Measurements from ENCODE around the gene SMIM1. TPM values are rescaled to one million over a fixed set of nuclear protein-coding genes. Genes with fewer than 3 reads are reported as not detected.
A peak's percentile ranks its signal among the peaks of the same experiment; 100 is the strongest.

SMIM1 gene
- total and polyA plus RNA-seq, 2 of the 4 experiments (the other 2 are of a cell fraction) = 0.90 to 3.4 TPM

GRCh38 chr1:3745590-3746381 lies 26.8 kb upstream of the SMIM1 start (continued):
- no peak for TF ChIP-seq SMC3 (IDR thresholded peaks at IDR 0.05; ENCODE audit: low read depth, low read length)

DNA sequence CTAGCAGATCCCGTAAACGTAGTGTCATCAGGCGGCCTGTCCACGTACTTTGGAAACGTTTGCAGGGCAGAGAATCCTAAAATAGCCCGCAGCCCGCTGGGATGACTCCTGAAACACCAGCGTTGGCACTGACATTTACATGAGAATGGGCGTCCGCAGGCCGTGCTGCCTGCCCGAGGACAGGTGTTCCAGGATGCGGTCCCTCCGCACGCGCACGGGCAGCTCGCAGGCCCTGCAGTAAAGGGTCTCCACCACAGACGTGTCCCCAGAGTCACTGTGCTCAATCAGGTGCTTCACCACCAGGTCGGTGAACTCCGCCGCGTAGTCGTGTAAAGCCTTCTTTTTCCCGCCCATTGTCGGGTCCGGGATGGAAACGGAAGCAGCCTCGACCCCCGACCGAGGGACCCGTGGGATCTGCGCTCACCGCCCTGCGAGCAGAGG lies 26.1 kb upstream of the SMIM1 start:
- no peaks in the 10 kb centered on the region for H3K9me3 ChIP-seq (ENCODE audit: control insufficient read depth, insufficient read depth, low read length)
- H2BK15ac ChIP-seq (ENCODE audit: low read depth, low read length) = no peak overlapping the region
- TF ChIP-seq SMC3 (IDR thresholded peaks at IDR 0.05; ENCODE audit: low read depth, low read length) = no peak
- H3K27me3 ChIP-seq (ENCODE audit: control insufficient read depth, insufficient read depth, low read length) = peaks cover 11% of the 10 kb centered on the region
- H3K18ac ChIP-seq (ENCODE audit: low read depth, low read length) = no peak overlapping the region
- no peak overlapping the region for H2BK5ac ChIP-seq (ENCODE audit: low read depth, low read length, poor library complexity, severe bottlenecking)
- H3K4me1 ChIP-seq (ENCODE audit: control insufficient read depth, insufficient read depth, low read length) = peaks cover 8% of the 10 kb centered on the region; the same call in 1 of the 2 replicates
- in situ Hi-C loops (cut with MboI; ENCODE audit: low sequenced_read_pairs) = no loop called here
- dilution Hi-C loops (cut with HindIII; ENCODE audit: low sequenced_read_pairs, unreplicated experiment) = no loop called here
- no peak overlapping the region for H2BK120ac ChIP-seq (ENCODE audit: low read depth, low read length)
- no peak overlapping the region; the same call in 1 of the 2 replicates for H3K23ac ChIP-seq (ENCODE audit: low read depth, low read length)
- peak overlapping the region; percentile 82 for H3K4me2 ChIP-seq (ENCODE audit: low read depth, low read length)
- no peak overlapping the region for H2BK20ac ChIP-seq (ENCODE audit: low read depth, low read length)
- CTCF ChIA-PET = no interaction called here
- H3K14ac ChIP-seq (replicated peaks; ENCODE audit: low read depth, low read length) = no peak overlapping the region
- ATAC-seq (ENCODE audit: low read depth) (no peak), DNase-seq (no peak)
- POLR2A ChIA-PET (ENCODE audit: unreplicated experiment) = no interaction called here
- H3K27ac ChIP-seq (ENCODE audit: insufficient read depth, low read length) = no peak overlapping the region; the same call in 1 of the 2 replicates
- intact Hi-C loops (cut with micrococcal nuclease) = loop anchor here (2.0 kb wide), 1 partner anchor 26 kb away; the partner anchor contains the start of gene SMIM1
- H4K20me1 ChIP-seq (ENCODE audit: insufficient read depth, low read length) = no peaks in the 10 kb centered on the region; the same call in 1 of the 2 replicates
- peak overlapping the region; percentile 69 to 80; a peak in 3 of 4 replicates for H4K8ac ChIP-seq (ENCODE audit: low read depth in 2 of 2, low read length in 2 of 2)
- no peak overlapping the region for H4K91ac ChIP-seq (ENCODE audit: insufficient read depth, low read depth, low read length)
- H2AK9ac ChIP-seq (replicated peaks; ENCODE audit: low read depth, low read length, poor library complexity) = peak overlapping the region; percentile 76
- H3K9me1 ChIP-seq (ENCODE audit: insufficient read depth, low read length) = peaks cover 10% of the 10 kb centered on the region; the same call in 1 of the 2 replicates
- peak overlapping the region; percentile 65 for H3K9ac ChIP-seq (ENCODE audit: low read depth, low read length)
- H3K79me1 ChIP-seq (ENCODE audit: low read depth in 1 of 2, low read length in 2 of 2) = peaks cover 15 to 27% of the 10 kb centered on the region in 2 experiments
- WGBS, 2 experiments (ENCODE audit: extremely low coverage in 2 of 2, insufficient read length in 1 of 2) = 22% methylated on average over 24 of the region's 35 CpGs; no CpG with 5 or more reads in 1 of the 2 experiments
- peak overlapping the region; percentile 16; the same call in 1 of the 2 replicates for H2AK5ac ChIP-seq (ENCODE audit: low read depth, low read length)
- H3K4ac ChIP-seq (ENCODE audit: low read depth, low read length) = peak overlapping the region; percentile 22; the same call in 1 of the 2 replicates
- H4K5ac ChIP-seq (ENCODE audit: low read depth, low read length) = no peak overlapping the region
- peak overlapping the region; percentile 63 for H3K4me3 ChIP-seq (ENCODE audit: insufficient read depth, low read depth, low read length)
- no peak overlapping the region for H3K56ac ChIP-seq (ENCODE audit: extremely low read depth, insufficient read depth, low read length)
- peak overlapping the region; percentile 93 for H2AFZ ChIP-seq (replicated peaks; ENCODE audit: low read length, poor library complexity)
- peaks cover 17% of the 10 kb centered on the region for H3K36me3 ChIP-seq (ENCODE audit: control insufficient read depth, insufficient read depth, low read length)
- TSS peak; percentile 64 for BruUV-seq (replicated peaks)
